ENCODE data around the gene PTER.

- TF ChIP-seq EZH2 (IDR thresholded peaks at IDR 0.05) (no peak), POLR2AphosphoS5 (IDR thresholded peaks at IDR 0.05; ENCODE audit: borderline replicate concordance, low read depth, low read length) (no peak)
Observed at GRCh38 chr10:16547973-16548372, 111.2 kb downstream of the PTER start.
